H4 (cell line): ENCODE data around the gene METAP1. TPM values are rescaled to one million over a fixed set of nuclear protein-coding genes. Genes with fewer than 3 reads are reported as not detected.
"Not testable (repeated sequence)": the region's sequence is repeated elsewhere in the genome, so short reads cannot be mapped to it uniquely, and the experiment has no call there.

Experiments used
- DNase-seq: peaks from one replicate; pipeline ENCODE4 v3.0.0-alpha.2; 2015; ENCODE audit warnings: low spot score
- total RNA-seq: library from RNA; depleted of rRNA; stranded (reverse); fragments of >200 nt; shearing (Covaris generic); gene quantifications from 2 replicates; pipeline ENCODE4 v1.2.3, GENCODE V29; 2014

The METAP1 gene
- total RNA-seq, 1 experiment from 2014 or later, result 94.6 TPM

GRCh38 chr4:99058228-99058627, 62.7 kb downstream of the METAP1 start:
- no peak for DNase-seq

- no peak for DNase-seq
Measured at GRCh38 chr4:99059550-99059949, 64.0 kb downstream of the METAP1 start.

- no peak for DNase-seq
Measured at GRCh38 chr4:99061048-99061700, 65.7 kb downstream of the METAP1 start.

- DNase-seq, result no peak
Measured at GRCh38 chr4:99062120-99062519, 66.6 kb downstream of the METAP1 start.

- DNase-seq, result not testable (repeated sequence)
Measured at GRCh38 chr4:99065521-99065920, 70.0 kb downstream of the METAP1 start.

- DNase-seq, result no peak
Measured at GRCh38 chr4:99067617-99068016, 72.1 kb downstream of the METAP1 start.

GRCh38 chr4:99071159-99071558, 75.6 kb downstream of the METAP1 start:
- no peak for DNase-seq

- DNase-seq, result no peak
Measured at GRCh38 chr4:99074816-99075215, 79.3 kb downstream of the METAP1 start.

- no peak for DNase-seq
Measured at GRCh38 chr4:99076292-99076976, 80.9 kb downstream of the METAP1 start.

- DNase-seq, result no peak
Measured at GRCh38 chr4:99077177-99077576, 81.7 kb downstream of the METAP1 start.

GRCh38 chr4:99078336-99078735, 82.8 kb downstream of the METAP1 start:
- DNase-seq, result no peak

- DNase-seq, result no peak
Measured at GRCh38 chr4:99078931-99079624, 83.6 kb downstream of the METAP1 start.

- DNase-seq, result no peak
Measured at GRCh38 chr4:99079625-99080295, 84.2 kb downstream of the METAP1 start.

- DNase-seq, result not testable (repeated sequence)
Measured at GRCh38 chr4:99080869-99081268, 85.3 kb downstream of the METAP1 start.

GRCh38 chr4:99082192-99082591, 86.7 kb downstream of the METAP1 start:
- no peak for DNase-seq

- no peak for DNase-seq
Measured at GRCh38 chr4:99084595-99084994, 89.1 kb downstream of the METAP1 start.

- DNase-seq, result peak; percentile 53
Measured at GRCh38 chr4:99088023-99088449, 92.5 kb downstream of the METAP1 start.

GRCh38 chr4:99088481-99089365, 93.2 kb downstream of the METAP1 start, which contains the start of gene ADH5:
ADH5 (minus strand) TSS chr4:99088788; CDS start chr4:99088700, 88 bp downstream.
- DNase-seq, result peak; percentile 80

- no peak for DNase-seq
Measured at GRCh38 chr4:99090481-99091215, 95.1 kb downstream of the METAP1 start.

- no peak for DNase-seq
Measured at GRCh38 chr4:99091216-99091575, 95.7 kb downstream of the METAP1 start.
